GM23248 (cell line): ENCODE data around the gene ABLIM1.

Source experiments
- EZH2 ChIP-seq: fragments of 200-600 bp; sonication (generic); IDR thresholded peaks from 2 replicates; pipeline ENCODE4 v1.6.1; 2018; ENCODE audit warnings: antibody characterized with exemption, mild to moderate bottlenecking; ENCODE audit not compliant: insufficient read depth, poor library complexity, severe bottlenecking
- EZH2phosphoT487 ChIP-seq: fragments of 200-600 bp; sonication (generic); IDR thresholded peaks from 2 replicates; pipeline ENCODE4 v1.6.1; 2018; ENCODE audit warnings: antibody characterized with exemption, moderate library complexity, mild to moderate bottlenecking, low read depth; ENCODE audit not compliant: insufficient read depth

DNA sequence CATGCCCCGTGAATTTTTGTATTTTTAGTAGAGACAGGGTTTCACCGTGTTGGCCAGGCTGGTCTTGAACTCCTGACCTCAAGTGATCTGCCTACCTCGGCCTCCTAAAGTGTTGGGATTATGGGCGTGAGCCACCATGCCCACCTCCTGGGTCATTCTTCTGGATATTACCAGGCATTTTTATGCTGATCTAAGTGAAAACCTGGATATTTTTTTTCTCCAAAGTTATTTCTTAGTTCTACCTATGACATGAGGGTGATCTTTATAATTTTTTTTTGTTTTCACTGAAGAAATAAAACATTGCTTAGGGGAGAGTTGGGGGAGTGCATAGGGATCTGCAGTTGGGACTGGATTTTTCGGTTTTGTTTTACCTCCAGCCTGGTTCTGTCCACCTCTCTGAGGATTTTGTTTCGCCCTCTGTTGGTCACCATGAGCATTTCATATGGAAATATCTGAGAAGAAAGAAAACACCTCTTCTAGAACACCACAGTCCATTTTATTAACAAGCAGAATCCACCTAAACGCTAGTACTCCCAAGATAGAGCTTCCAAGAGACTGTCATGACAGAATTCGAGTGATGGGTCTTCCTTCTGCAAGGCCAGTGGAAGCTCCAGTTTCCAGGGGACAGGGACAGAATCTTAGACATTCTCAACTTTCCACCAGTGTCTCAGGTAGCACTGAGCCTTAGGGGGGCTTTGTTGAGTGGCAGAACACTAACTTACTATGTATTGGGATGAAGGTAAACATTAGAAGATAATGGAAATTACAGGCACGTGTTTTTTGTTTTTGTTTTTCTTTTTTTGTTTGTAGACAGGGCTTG, 220.4 kb downstream of the ABLIM1 start:
- no peak for TF ChIP-seq EZH2phosphoT487
- no peak for TF ChIP-seq EZH2
